HG02884 (cell line): ENCODE data around the gene SBF2.

ENCODE experiments used
- ATAC-seq: cut with Tn5 transposase; IDR thresholded peaks from one replicate; pipeline ENCODE4 v1.9.1; 2021; ENCODE audit warnings: mild to moderate bottlenecking, moderate library complexity; ENCODE audit not compliant: unreplicated experiment

The SBF2 gene

DNA sequence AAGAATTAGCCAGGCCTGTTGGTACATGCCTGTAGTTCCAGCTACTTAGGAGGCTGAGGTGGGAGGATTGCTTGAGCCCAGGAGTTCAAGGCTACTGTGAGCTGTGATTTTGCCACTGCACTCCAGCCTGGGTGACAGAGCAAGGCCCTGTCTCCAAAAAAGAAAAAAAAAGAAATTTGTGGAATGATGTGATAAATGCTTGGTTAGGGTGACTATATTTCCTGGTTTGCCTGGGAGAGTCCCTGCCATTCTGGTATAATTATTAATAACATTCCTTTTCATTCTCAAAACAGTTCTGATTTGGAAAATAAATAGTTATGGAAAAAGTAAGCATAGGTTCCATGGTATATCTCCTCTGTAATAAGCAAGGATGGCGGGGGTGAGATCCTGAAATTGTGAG, 555.3 kb downstream of the SBF2 start:
- ATAC-seq = no peak

DNA sequence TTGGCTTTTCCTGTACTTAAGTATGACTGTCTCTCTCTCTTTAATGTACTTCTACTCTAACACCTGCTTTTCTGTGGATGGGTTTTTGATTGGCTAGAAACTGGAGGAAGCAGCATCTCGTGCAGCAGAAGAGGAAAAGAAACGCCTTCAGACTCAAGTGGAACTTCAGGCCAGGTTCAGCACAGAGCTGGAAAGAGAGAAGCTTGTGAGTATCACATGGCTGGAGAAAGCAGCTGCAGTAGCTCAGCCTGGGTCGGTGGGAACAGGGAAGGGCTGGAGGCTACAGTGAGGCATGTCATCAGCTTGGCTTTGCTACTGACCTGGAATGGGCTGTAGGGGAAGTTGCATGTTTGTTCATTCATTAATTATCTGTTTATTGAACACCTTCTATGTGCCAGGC, 555.9 kb downstream of the SBF2 start:
- no peak for ATAC-seq

DNA sequence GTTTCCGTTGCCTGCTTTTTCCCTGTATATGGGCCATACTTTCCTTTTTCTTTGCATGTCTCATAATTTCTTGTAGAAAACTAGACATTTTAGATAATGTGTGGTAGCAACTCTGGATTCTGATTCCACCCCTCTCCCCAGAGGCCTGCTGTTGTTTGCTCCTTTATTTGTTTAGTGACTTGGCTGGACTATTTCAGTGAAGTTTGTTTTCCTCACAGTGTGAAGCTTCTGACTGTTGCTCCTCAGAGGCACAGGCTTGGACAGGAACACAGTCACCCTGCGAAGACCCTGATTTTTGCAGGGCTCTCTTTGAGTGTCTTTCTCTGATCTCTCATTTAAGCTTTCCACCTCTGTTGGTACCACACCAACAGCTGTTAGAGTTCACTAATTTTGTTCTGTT, 557.7 kb downstream of the SBF2 start:
- ATAC-seq = no peak

DNA sequence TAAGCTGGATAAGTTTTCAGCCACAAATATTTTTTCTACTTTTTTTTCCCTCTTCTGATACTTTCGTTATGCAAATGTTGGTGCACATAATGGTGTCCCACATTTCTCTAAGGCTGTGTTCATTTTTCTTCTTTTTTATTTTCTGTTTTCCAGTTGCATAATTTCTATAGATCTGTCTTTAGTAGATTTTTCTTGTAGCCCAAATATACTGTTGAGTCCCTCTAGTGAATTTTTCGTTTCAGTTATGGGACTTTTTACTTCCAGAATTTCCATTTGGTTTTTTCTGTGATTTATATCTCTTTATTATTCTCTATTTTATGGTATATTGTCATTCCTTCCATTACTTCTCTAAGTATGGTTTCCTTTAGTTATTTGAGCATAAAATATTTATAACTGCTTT, 558.1 kb downstream of the SBF2 start:
- ATAC-seq = no peak

DNA sequence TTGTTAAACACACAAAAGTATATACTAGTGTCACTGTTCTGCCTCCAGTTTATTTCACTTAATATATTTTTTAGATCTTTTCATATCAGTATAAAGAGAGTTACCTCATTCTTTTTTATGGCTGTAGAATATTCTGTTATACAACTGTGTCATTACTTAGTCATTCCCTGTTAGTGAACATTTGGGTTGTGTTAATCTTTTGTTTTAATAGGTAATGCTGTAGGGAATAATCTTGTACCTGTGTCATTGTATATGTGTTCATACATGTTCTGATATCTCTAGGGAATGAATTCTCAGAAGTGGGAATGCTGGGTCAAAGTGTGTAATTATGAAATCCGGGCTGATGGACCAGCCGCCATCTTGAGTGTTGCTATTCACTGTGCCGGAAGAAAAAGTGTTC, 558.8 kb downstream of the SBF2 start:
- ATAC-seq = no peak

DNA sequence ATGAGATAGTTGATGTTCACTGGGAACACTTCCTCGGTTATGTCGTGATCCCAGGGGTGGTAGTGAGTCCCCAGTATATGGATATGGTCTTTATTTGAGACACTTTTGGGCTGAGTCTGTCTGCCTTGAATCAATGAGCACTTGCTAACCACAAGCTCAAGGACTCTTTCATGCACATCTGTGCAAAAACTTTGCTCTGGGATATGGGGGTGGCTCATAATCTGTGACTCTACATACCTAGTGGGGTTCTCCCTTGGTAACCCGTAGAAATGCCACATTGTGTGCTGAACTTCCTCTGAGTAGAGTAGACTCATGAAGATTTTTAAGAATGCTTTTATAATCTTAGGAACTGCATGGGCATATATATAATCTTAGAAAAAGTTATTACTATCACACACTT, 560.8 kb downstream of the SBF2 start:
- ATAC-seq = no peak

DNA sequence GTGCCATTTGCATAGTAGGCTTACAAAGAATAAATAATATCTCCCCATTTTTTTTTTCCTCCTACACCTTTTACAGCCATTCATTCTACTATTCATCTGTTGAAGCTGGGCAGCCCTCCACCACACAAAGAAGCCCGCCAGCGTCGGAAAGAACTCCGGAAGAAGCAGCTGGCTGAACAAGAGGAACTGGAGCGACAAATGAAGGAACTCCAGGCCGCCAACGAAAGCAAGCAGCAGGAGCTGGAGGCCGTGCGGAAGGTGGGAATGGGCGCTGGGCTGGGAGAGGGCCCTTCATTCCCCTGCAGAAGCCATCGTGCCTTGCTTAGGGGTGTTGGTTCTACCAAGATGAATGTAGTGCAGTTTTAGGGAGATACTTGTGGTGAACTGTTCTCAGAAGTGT, 561.6 kb downstream of the SBF2 start:
- no peak for ATAC-seq

DNA sequence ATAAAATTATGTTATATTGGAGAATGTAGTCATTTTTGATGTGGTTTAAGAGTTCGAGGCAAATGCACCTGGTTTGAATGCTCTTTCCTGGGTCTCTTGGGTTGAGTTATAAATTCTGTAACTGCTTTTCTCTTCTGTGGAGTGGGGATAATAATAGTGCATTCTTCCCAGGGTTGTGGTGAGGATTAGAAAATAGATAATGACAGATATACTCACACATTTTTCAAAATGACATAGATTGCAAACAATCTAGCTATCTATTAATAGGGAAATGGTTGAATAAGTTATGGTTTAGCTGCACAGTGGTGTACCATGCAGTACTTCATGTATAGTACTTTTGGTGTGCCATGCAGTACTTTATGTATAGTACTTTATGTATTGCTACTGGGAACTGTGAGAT, 562.8 kb downstream of the SBF2 start:
- no peak for ATAC-seq
